HepG2 (cell line): ENCODE results near the gene ATG2A. TPM values are rescaled to one million over a fixed set of nuclear protein-coding genes. Genes with fewer than 3 reads are reported as not detected.

Source experiments
- EED ChIP-seq: sonication (generic); formaldehyde crosslinking; IDR thresholded peaks from 2 replicates; pipeline ENCODE4 v1.5.0; 2020; ENCODE audit warnings: mild to moderate bottlenecking, missing genetic modification reagents
- ELF4 ChIP-seq: sonication (generic); formaldehyde crosslinking; IDR thresholded peaks from 2 replicates; pipeline ENCODE4 v1.5.0; 2020; ENCODE audit warnings: missing genetic modification reagents, mild to moderate bottlenecking, moderate library complexity, borderline replicate concordance
- ESRRA ChIP-seq: sonication (generic); formaldehyde crosslinking; IDR thresholded peaks from 2 replicates; pipeline ENCODE4 v1.5.1; 2020; ENCODE audit warnings: mild to moderate bottlenecking, low read depth, missing genetic modification reagents
- GABPA ChIP-seq, 2 experiments: IDR thresholded peaks; 2 replicates each; pipeline ENCODE4 v1.6.1; 2011 to 2016; ENCODE audit warnings: low read depth in 2 of 2, low read length in 1 of 2, missing biosample characterization in 1 of 2, missing genetic modification characterization in 1 of 2
- HIVEP1 ChIP-seq: sonication (generic); formaldehyde crosslinking; IDR thresholded peaks from 2 replicates; pipeline ENCODE4 v1.4.0; 2020; ENCODE audit warnings: mild to moderate bottlenecking, missing genetic modification reagents
- KAT7 ChIP-seq: IDR thresholded peaks from 2 replicates; pipeline ENCODE4 v1.6.1; 2018; ENCODE audit warnings: borderline replicate concordance, missing compliant biosample characterization
- KLF9 ChIP-seq: IDR thresholded peaks from 2 replicates; pipeline ENCODE4 v1.6.1; 2016; ENCODE audit warnings: low read depth
- PAX8 ChIP-seq: sonication (generic); formaldehyde crosslinking; IDR thresholded peaks from 2 replicates; pipeline ENCODE4 v1.8.0; 2022; ENCODE audit warnings: mild to moderate bottlenecking, missing genetic modification reagents, borderline replicate concordance
- SIN3A ChIP-seq: IDR thresholded peaks from 2 replicates; pipeline ENCODE4 v1.6.1; 2011; ENCODE audit warnings: low read depth, mild to moderate bottlenecking, control low read depth, low read length, borderline replicate concordance
- SIX4 ChIP-seq: sonication (generic); formaldehyde crosslinking; IDR thresholded peaks from 2 replicates; pipeline ENCODE4 v1.4.0; 2020; ENCODE audit warnings: missing genetic modification reagents
- ZC3H4 ChIP-seq: sonication (generic); formaldehyde crosslinking; IDR thresholded peaks from 2 replicates; pipeline ENCODE4 v1.4.0; 2020; ENCODE audit warnings: missing genetic modification reagents, borderline replicate concordance
- ZNF138 ChIP-seq: sonication (generic); formaldehyde crosslinking; IDR thresholded peaks from 2 replicates; pipeline ENCODE4 v1.5.0; 2020; ENCODE audit warnings: mild to moderate bottlenecking, low read depth, missing genetic modification reagents
- ZNF234 ChIP-seq: sonication (generic); formaldehyde crosslinking; conservative IDR thresholded peaks from 2 replicates; pipeline ENCODE4 v1.5.1; 2020; ENCODE audit warnings: mild to moderate bottlenecking, missing genetic modification reagents
- ZNF235 ChIP-seq: sonication (generic); formaldehyde crosslinking; IDR thresholded peaks from 2 replicates; pipeline ENCODE4 v1.8.1; 2023; ENCODE audit warnings: mild to moderate bottlenecking, missing genetic modification reagents, borderline replicate concordance
- ZNF431 ChIP-seq: sonication (generic); formaldehyde crosslinking; IDR thresholded peaks from 2 replicates; pipeline ENCODE4 v1.9.0; 2022; ENCODE audit warnings: missing genetic modification reagents, low read depth, mild to moderate bottlenecking, borderline replicate concordance
- ZNF577 ChIP-seq: sonication (generic); formaldehyde crosslinking; IDR thresholded peaks from 2 replicates; pipeline ENCODE4 v1.4.0; 2020; ENCODE audit warnings: mild to moderate bottlenecking, low read depth, missing genetic modification reagents, borderline replicate concordance
- ZNF616 ChIP-seq: sonication (generic); formaldehyde crosslinking; IDR thresholded peaks from 2 replicates; pipeline ENCODE4 v1.5.0; 2020; ENCODE audit warnings: low read depth, mild to moderate bottlenecking, missing genetic modification reagents
- ZNF746 ChIP-seq: sonication (generic); formaldehyde crosslinking; IDR thresholded peaks from 2 replicates; pipeline ENCODE4 v1.8.0; 2022; ENCODE audit warnings: mild to moderate bottlenecking, missing genetic modification reagents
- polyA plus RNA-seq, 8 experiments: library from polyadenylated mRNA; depleted of rRNA in 3 of 8; stranded (reverse) in 7 of 8; unstranded in 1 of 8; fragments of >200 nt; fragmentation: Illumina TruSeq in 4 of 8; extraction: Trizol in 4 of 8; gene quantifications; 2 replicates each; pipeline versions ENCODE4 v1.2.1 to v1.2.3, GENCODE V29; 2011 to 2016; ENCODE audit warnings: low read depth in 4 of 8, missing spikeins in 1 of 8, mixed read lengths in 1 of 8; ENCODE audit not compliant: insufficient read depth in 1 of 8
- total RNA-seq, 5 experiments: library from RNA; depleted of rRNA; stranded (reverse); fragments of >200 nt; fragmentation: Illumina TruSeq; extraction: Trizol; gene quantifications; 2 replicates each; pipeline ENCODE4 v1.2.3, GENCODE V29; 2016; ENCODE audit warnings: low read depth in 1 of 5
- TF ChIP-seq, protein P1 (sequence below): sonication (generic); formaldehyde crosslinking; IDR thresholded peaks from 2 replicates; pipeline ENCODE4 v1.5.0; 2020; ENCODE audit warnings: mild to moderate bottlenecking, missing genetic modification reagents
- TF ChIP-seq, protein P2 (sequence below): sonication (generic); formaldehyde crosslinking; IDR thresholded peaks from 2 replicates; pipeline ENCODE4 v1.5.0; 2020; ENCODE audit warnings: missing genetic modification reagents
- TF ChIP-seq, protein P3 (sequence below): sonication (generic); formaldehyde crosslinking; conservative IDR thresholded peaks from 2 replicates; pipeline ENCODE4 v1.4.0; 2020; ENCODE audit warnings: missing genetic modification reagents

Gene ATG2A
- total and polyA plus RNA-seq, 2 of the 13 experiments (the other 11 are each of a cell fraction or from before 2014, with no cell fraction given) = 6.7 to 8.0 TPM

DNA sequence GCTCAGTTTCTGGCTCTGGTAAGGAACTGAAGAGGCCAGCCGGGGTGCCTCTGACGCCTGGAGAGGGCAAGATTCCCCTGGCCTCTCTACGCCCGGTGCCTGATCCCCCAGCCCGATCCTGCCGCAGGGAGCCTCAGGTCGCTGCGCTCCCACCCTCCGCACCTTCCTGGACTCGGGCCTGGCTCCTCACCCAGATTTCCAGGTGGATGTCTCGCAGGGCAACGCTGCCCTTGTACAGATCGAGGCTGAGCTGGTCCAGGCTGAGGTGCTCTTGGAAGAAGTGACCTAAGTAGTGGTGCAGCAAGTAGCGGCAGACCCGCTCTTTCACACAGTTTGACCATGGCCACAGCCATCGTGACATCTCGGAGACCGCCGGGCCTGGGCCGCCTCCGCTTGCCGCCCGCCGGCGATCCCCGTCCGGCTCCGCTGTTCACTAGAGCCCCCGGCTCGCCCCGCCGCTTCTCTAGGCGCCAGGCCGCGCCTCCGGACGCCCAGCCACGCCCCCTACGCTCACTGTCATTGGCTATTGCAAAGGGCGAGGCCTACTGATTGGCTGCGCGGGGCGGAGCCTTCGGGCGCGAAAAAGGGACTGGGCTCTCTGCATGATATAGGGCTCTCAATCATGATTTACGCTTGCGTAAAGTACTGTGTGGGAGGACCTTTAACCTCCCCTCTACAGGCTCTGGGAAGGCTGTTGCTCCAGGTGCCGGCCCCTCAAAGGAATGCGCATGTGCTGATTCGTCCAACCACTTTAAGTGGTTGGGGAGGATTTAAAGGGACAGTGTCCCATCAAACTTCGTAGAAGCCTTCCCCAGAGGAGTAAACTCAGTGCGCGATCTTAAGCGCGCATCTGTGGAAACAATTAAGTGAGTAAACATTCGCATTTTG, at the start of gene ATG2A (continued):
- TF ChIP-seq, protein P1, sequence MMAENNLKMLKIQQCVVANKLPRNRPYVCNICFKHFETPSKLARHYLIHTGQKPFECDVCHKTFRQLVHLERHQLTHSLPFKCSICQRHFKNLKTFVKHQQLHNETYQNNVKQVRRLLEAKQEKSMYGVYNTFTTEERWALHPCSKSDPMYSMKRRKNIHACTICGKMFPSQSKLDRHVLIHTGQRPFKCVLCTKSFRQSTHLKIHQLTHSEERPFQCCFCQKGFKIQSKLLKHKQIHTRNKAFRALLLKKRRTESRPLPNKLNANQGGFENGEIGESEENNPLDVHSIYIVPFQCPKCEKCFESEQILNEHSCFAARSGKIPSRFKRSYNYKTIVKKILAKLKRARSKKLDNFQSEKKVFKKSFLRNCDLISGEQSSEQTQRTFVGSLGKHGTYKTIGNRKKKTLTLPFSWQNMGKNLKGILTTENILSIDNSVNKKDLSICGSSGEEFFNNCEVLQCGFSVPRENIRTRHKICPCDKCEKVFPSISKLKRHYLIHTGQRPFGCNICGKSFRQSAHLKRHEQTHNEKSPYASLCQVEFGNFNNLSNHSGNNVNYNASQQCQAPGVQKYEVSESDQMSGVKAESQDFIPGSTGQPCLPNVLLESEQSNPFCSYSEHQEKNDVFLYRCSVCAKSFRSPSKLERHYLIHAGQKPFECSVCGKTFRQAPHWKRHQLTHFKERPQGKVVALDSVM = peak; percentile 53
- TF ChIP-seq PAX8 (CRISPR knock-in tag) (no peak), SIN3A (0 out of 2 replicates have a peak, but pooled peaks have one; percentile 47), ZNF746 (no peak), HIVEP1 (CRISPR knock-in tag) (peak; percentile 39; the same call in 1 of the 2 replicates), KAT7 (CRISPR knock-in tag) (peak; percentile 46; the same call in 1 of the 2 replicates), ZNF138 (peak; percentile 56; the same call in 1 of the 2 replicates), SIX4 (no peak), ZNF577 (CRISPR knock-in tag) (no peak), ELF4 (CRISPR knock-in tag) (no peak; the same call in 1 of the 2 replicates), ZNF431 (CRISPR knock-in tag) (no peak), ESRRA (0 out of 2 replicates have a peak, but pooled peaks have one; percentile 64), EED (no peak; the same call in 1 of the 2 replicates), GABPA (IDR thresholded peaks at IDR 0.05; ENCODE audit: low read depth, low read length) (no peak), GABPA (CRISPR knock-in tag; IDR thresholded peaks at IDR 0.05; ENCODE audit: low read depth) (no peak; the same call in 1 of the 2 replicates), KLF9 (CRISPR knock-in tag) (peak; percentile 28; the same call in 1 of the 2 replicates), ZNF235 (CRISPR knock-in tag) (no peak), ZNF234 (CRISPR knock-in tag) (no peak), ZNF616 (CRISPR knock-in tag) (0 out of 2 replicates have a peak, but pooled peaks have one; percentile 49), ZC3H4 (CRISPR knock-in tag) (no peak)
- TF ChIP-seq, protein P2, sequence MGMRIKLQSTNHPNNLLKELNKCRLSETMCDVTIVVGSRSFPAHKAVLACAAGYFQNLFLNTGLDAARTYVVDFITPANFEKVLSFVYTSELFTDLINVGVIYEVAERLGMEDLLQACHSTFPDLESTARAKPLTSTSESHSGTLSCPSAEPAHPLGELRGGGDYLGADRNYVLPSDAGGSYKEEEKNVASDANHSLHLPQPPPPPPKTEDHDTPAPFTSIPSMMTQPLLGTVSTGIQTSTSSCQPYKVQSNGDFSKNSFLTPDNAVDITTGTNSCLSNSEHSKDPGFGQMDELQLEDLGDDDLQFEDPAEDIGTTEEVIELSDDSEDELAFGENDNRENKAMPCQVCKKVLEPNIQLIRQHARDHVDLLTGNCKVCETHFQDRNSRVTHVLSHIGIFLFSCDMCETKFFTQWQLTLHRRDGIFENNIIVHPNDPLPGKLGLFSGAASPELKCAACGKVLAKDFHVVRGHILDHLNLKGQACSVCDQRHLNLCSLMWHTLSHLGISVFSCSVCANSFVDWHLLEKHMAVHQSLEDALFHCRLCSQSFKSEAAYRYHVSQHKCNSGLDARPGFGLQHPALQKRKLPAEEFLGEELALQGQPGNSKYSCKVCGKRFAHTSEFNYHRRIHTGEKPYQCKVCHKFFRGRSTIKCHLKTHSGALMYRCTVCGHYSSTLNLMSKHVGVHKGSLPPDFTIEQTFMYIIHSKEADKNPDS = peak; percentile 58; the same call in 1 of the 2 replicates
- TF ChIP-seq, protein P3, sequence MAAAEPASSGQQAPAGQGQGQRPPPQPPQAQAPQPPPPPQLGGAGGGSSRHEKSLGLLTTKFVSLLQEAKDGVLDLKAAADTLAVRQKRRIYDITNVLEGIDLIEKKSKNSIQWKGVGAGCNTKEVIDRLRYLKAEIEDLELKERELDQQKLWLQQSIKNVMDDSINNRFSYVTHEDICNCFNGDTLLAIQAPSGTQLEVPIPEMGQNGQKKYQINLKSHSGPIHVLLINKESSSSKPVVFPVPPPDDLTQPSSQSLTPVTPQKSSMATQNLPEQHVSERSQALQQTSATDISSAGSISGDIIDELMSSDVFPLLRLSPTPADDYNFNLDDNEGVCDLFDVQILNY (CRISPR knock-in tag) = 0 out of 2 replicates have a peak, but pooled peaks have one; percentile 47
